WTC11 (cell line): ENCODE results near the gene CASKIN2. TPM values are rescaled to one million over a fixed set of nuclear protein-coding genes. Genes with fewer than 3 reads are reported as not detected.
"Not testable (repeated sequence)": the region's sequence is repeated elsewhere in the genome, so short reads cannot be mapped to it uniquely, and the experiment has no call there.

Source experiments
- ATAC-seq: fragments of 200-7000 bp; cut with Tn5 transposase; 2 replicates; pipeline ENCODE4 v1.10.0; 2021; ENCODE audit warnings: mild to moderate bottlenecking, moderate library complexity
- CTCF ChIA-PET: fragments of 300-600 bp; sonication (Branson Sonifier 250); formaldehyde crosslinking; loops from one replicate; lab custom pipeline; 2021; ENCODE audit warnings: antibody characterized with exemption; lab: Charles Lee
- POLR2A ChIA-PET: fragments of 350-600 bp; sonication (Branson Sonifier 250); formaldehyde crosslinking; loops from one replicate; lab custom pipeline; 2021; ENCODE audit warnings: antibody characterized with exemption; lab: Charles Lee
- DNase-seq: peaks from one replicate; pipeline ENCODE4 v3.0.0; 2021; ENCODE audit warnings: low spot score
- H3K27ac Mint-ChIP-seq: 2 replicates; pipeline ENCODE4 v1.8.0; 2021; ENCODE audit warnings: mixed read lengths
- H3K27me3 Mint-ChIP-seq: 2 replicates; pipeline ENCODE4 v1.8.0; 2021; ENCODE audit warnings: low read depth, mild to moderate bottlenecking, moderate library complexity, mixed read lengths
- H3K36me3 Mint-ChIP-seq: 2 replicates; pipeline ENCODE4 v1.8.0; 2021; ENCODE audit warnings: mixed read lengths
- H3K4me1 Mint-ChIP-seq: 2 replicates; pipeline ENCODE4 v1.8.0; 2022; ENCODE audit warnings: mixed read lengths
- H3K4me3 Mint-ChIP-seq: 2 replicates; pipeline ENCODE4 v1.8.0; 2021; ENCODE audit warnings: mild to moderate bottlenecking, moderate library complexity, mixed read lengths
- H3K9me3 Mint-ChIP-seq: 2 replicates; pipeline ENCODE4 v1.8.0; 2021; ENCODE audit warnings: mixed read lengths
- CREM ChIP-seq: sonication (generic); formaldehyde crosslinking; IDR thresholded peaks from 2 replicates; pipeline ENCODE4 v1.8.1; 2022; ENCODE audit warnings: mild to moderate bottlenecking, missing genetic modification reagents, moderate library complexity
- CTCF ChIP-seq: fragments of 200-600 bp; IDR thresholded peaks from 2 replicates; pipeline ENCODE4 v1.8.0; 2022; ENCODE audit warnings: antibody characterized with exemption
- ESRRA ChIP-seq: sonication (generic); formaldehyde crosslinking; IDR thresholded peaks from 2 replicates; pipeline ENCODE4 v1.8.1; 2022; ENCODE audit warnings: mild to moderate bottlenecking, missing genetic modification reagents, borderline replicate concordance
- ETV6 ChIP-seq: sonication (generic); formaldehyde crosslinking; IDR thresholded peaks from 2 replicates; pipeline ENCODE4 v1.8.1; 2022; ENCODE audit warnings: mild to moderate bottlenecking, missing genetic modification reagents
- FOXP4 ChIP-seq: sonication (generic); formaldehyde crosslinking; IDR thresholded peaks from 2 replicates; pipeline ENCODE4 v1.8.0; 2022; ENCODE audit warnings: mild to moderate bottlenecking, missing genetic modification reagents
- JUN ChIP-seq: sonication (generic); formaldehyde crosslinking; IDR thresholded peaks from 2 replicates; pipeline ENCODE4 v1.8.0; 2023; ENCODE audit warnings: mild to moderate bottlenecking, missing genetic modification reagents
- OVOL2 ChIP-seq: fragments of 250-450 bp; sonication (Bioruptor Pico); IDR thresholded peaks from 2 replicates; pipeline ENCODE4 v1.9.0; 2021; ENCODE audit warnings: mild to moderate bottlenecking, borderline replicate concordance
- SMAD3 ChIP-seq: sonication (generic); formaldehyde crosslinking; IDR thresholded peaks from 2 replicates; pipeline ENCODE4 v1.8.0; 2022; ENCODE audit warnings: missing genetic modification reagents, mild to moderate bottlenecking, borderline replicate concordance
- TEAD4 ChIP-seq: sonication (generic); formaldehyde crosslinking; IDR thresholded peaks from 2 replicates; pipeline ENCODE4 v1.8.0; 2022; ENCODE audit warnings: mild to moderate bottlenecking, missing genetic modification reagents
- USF2 ChIP-seq: sonication (generic); formaldehyde crosslinking; IDR thresholded peaks from 2 replicates; pipeline ENCODE4 v1.8.1; 2023; ENCODE audit warnings: mild to moderate bottlenecking, missing genetic modification reagents, moderate library complexity
- ZNF232 ChIP-seq: sonication (generic); formaldehyde crosslinking; IDR thresholded peaks from 2 replicates; pipeline ENCODE4 v1.8.0; 2022; ENCODE audit warnings: mild to moderate bottlenecking, missing genetic modification reagents
- total RNA-seq: library from RNA; stranded (reverse); gene quantifications from 3 replicates; pipeline ENCODE4 v1.2.3, GENCODE V29; 2021
- TF ChIP-seq, protein P1 (sequence below): sonication (generic); formaldehyde crosslinking; IDR thresholded peaks from 2 replicates; pipeline ENCODE4 v1.8.1; 2023; ENCODE audit warnings: mild to moderate bottlenecking, missing genetic modification reagents
- TF ChIP-seq, protein P2 (sequence below): sonication (generic); formaldehyde crosslinking; IDR thresholded peaks from 2 replicates; pipeline ENCODE4 v1.8.0; 2022; ENCODE audit warnings: mild to moderate bottlenecking, missing genetic modification reagents
- TF ChIP-seq, protein P3 (sequence below): sonication (generic); formaldehyde crosslinking; IDR thresholded peaks from 2 replicates; pipeline ENCODE4 v1.8.0; 2023; ENCODE audit warnings: missing genetic modification reagents, mild to moderate bottlenecking, borderline replicate concordance
- TF ChIP-seq, protein P4 (sequence below): sonication (generic); formaldehyde crosslinking; IDR thresholded peaks from 2 replicates; pipeline ENCODE4 v1.8.0; 2022; ENCODE audit warnings: mild to moderate bottlenecking, missing genetic modification reagents

Gene CASKIN2
- total RNA-seq, 1 experiment from 2014 or later, result 31.9 TPM

DNA sequence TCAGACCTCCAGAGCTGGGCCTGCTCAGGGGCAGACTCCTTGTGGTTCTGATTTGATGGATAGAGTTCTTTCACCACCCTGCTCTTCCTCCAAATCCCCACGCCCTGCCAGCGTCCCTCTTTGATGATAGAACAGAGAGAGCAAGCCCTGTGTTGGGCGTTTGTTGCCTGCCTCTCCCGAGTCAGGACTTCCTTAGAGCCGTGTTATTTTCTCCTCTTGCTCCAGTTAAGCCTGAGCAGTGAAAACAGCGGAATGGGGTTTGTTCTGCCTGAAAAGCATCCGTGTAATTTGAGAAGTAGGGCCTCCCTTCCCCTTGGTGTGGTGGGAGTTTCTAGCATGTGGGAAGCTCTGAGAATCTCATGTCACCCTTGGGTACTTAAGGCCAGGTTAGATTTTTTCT is 36.8 kb downstream of the CASKIN2 start (continued):
- TF ChIP-seq JUN (CRISPR knock-in tag), result no peak
- TF ChIP-seq CREM (CRISPR knock-in tag), result no peak
- TF ChIP-seq ZNF232 (CRISPR knock-in tag), result no peak
- no peak for TF ChIP-seq CTCF
- no peak for TF ChIP-seq OVOL2 (CRISPR knock-in tag)

GRCh38 chr17:75477490-75477862 is 37.9 kb downstream of the CASKIN2 start:
- H3K4me1 Mint-ChIP-seq, POLR2A ChIA-PET: not testable (repeated sequence)

DNA sequence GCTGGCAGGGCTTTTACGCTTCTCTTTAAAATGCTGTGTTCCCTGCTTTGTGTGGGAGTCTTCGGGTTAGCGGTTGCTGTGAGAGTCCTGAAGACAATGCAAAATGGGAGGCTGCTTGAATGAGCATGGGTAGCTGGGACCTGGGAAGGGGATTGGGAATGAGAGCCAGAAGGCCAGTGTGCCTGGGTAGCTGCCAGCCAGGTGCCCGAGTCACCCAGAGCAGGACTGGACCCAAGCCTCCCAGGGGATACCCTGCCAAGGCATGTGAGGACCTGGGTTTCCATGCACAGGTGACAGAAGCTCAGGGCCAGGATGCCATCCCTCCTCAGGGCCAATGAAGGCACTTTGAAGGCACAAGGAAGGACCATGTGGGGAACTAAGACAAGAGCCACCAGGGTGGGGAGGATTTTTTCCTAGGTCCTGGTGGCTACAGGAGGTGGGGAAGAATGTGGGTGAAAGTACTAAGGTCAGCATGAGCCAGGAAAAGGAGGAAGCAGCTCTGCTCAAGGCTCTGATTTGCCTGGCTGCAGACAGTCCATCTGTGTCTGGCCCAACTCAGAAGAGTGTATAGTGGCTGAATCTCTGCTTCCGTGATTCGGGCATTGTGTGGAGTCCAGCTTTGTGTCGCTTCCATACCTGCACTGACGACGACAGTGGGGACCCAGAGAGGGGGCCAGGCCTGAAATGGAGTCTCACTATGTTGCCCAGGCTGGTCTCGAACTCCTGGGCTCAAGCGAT is 38.4 kb downstream of the CASKIN2 start:
- no peak overlapping the region for H3K4me3 Mint-ChIP-seq
- H3K9me3 Mint-ChIP-seq, result no peaks in the 10 kb centered on the region
- no peaks in the 10 kb centered on the region; the same call in 1 of the 2 replicates for H3K36me3 Mint-ChIP-seq
- ChIA-PET CTCF (interaction anchor here (0.8 to 1.7 kb wide), 5 partner anchors 22 to 206 kb away, joined by 3 to 6 read pairs (median 4); partner anchors contain the start of gene MIF4GD), POLR2A (no interaction called here)
- H3K27me3 Mint-ChIP-seq, result no peaks in the 10 kb centered on the region
- H3K4me1 Mint-ChIP-seq, result peaks cover 7% of the 10 kb centered on the region
- H3K27ac Mint-ChIP-seq, result peak overlapping the region; percentile 8; the same call in 1 of the 2 replicates
- TF ChIP-seq ESRRA (CRISPR knock-in tag) (no peak), FOXP4 (CRISPR knock-in tag) (no peak), USF2 (no peak), TEAD4 (no peak), ETV6 (CRISPR knock-in tag) (no peak), SMAD3 (CRISPR knock-in tag) (no peak)
- TF ChIP-seq, protein P1, sequence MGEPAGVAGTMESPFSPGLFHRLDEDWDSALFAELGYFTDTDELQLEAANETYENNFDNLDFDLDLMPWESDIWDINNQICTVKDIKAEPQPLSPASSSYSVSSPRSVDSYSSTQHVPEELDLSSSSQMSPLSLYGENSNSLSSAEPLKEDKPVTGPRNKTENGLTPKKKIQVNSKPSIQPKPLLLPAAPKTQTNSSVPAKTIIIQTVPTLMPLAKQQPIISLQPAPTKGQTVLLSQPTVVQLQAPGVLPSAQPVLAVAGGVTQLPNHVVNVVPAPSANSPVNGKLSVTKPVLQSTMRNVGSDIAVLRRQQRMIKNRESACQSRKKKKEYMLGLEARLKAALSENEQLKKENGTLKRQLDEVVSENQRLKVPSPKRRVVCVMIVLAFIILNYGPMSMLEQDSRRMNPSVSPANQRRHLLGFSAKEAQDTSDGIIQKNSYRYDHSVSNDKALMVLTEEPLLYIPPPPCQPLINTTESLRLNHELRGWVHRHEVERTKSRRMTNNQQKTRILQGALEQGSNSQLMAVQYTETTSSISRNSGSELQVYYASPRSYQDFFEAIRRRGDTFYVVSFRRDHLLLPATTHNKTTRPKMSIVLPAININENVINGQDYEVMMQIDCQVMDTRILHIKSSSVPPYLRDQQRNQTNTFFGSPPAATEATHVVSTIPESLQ (CRISPR knock-in tag), result no peak
- TF ChIP-seq, protein P2, sequence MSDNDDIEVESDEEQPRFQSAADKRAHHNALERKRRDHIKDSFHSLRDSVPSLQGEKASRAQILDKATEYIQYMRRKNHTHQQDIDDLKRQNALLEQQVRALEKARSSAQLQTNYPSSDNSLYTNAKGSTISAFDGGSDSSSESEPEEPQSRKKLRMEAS (CRISPR knock-in tag), result no peak
- TF ChIP-seq, protein P3, sequence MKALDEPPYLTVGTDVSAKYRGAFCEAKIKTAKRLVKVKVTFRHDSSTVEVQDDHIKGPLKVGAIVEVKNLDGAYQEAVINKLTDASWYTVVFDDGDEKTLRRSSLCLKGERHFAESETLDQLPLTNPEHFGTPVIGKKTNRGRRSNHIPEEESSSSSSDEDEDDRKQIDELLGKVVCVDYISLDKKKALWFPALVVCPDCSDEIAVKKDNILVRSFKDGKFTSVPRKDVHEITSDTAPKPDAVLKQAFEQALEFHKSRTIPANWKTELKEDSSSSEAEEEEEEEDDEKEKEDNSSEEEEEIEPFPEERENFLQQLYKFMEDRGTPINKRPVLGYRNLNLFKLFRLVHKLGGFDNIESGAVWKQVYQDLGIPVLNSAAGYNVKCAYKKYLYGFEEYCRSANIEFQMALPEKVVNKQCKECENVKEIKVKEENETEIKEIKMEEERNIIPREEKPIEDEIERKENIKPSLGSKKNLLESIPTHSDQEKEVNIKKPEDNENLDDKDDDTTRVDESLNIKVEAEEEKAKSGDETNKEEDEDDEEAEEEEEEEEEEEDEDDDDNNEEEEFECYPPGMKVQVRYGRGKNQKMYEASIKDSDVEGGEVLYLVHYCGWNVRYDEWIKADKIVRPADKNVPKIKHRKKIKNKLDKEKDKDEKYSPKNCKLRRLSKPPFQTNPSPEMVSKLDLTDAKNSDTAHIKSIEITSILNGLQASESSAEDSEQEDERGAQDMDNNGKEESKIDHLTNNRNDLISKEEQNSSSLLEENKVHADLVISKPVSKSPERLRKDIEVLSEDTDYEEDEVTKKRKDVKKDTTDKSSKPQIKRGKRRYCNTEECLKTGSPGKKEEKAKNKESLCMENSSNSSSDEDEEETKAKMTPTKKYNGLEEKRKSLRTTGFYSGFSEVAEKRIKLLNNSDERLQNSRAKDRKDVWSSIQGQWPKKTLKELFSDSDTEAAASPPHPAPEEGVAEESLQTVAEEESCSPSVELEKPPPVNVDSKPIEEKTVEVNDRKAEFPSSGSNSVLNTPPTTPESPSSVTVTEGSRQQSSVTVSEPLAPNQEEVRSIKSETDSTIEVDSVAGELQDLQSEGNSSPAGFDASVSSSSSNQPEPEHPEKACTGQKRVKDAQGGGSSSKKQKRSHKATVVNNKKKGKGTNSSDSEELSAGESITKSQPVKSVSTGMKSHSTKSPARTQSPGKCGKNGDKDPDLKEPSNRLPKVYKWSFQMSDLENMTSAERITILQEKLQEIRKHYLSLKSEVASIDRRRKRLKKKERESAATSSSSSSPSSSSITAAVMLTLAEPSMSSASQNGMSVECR, result no peak
- TF ChIP-seq, protein P4, sequence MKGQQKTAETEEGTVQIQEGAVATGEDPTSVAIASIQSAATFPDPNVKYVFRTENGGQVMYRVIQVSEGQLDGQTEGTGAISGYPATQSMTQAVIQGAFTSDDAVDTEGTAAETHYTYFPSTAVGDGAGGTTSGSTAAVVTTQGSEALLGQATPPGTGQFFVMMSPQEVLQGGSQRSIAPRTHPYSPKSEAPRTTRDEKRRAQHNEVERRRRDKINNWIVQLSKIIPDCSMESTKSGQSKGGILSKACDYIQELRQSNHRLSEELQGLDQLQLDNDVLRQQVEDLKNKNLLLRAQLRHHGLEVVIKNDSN, result no peak
- ATAC-seq (no peak), DNase-seq (no peak)

More at GRCh38 chr17:75477490-75477862, 37.9 kb downstream of the CASKIN2 start:
- ATAC-seq, H3K9me3 Mint-ChIP-seq, DNase-seq, H3K36me3 Mint-ChIP-seq, H3K27me3 Mint-ChIP-seq, H3K4me3 Mint-ChIP-seq: not testable (repeated sequence)
- 0 out of 2 replicates have a peak overlapping the region, but pooled peaks have one; percentile 58 for H3K27ac Mint-ChIP-seq
- CTCF ChIA-PET, result interaction anchor here (0.8 to 1.3 kb wide), 3 partner anchors 65 to 207 kb away, joined by 3 to 6 read pairs (median 4); partner anchors contain the start of gene MIF4GD
